H9 (cell line): ENCODE measurements around the gene KRT3. TPM values are rescaled to one million over a fixed set of nuclear protein-coding genes. Genes with fewer than 3 reads are reported as not detected.

Experiments
- DNase-seq: peaks from one replicate; pipeline ENCODE4 v3.0.0-alpha.2; 2017
- H2AFZ ChIP-seq: one replicate; pipeline ENCODE4 v1.6.1; 2013; ENCODE audit warnings: mild to moderate bottlenecking, low read length, control low read depth, moderate library complexity
- H2AK5ac ChIP-seq: 2 replicates; pipeline ENCODE4 v1.6.1; 2013; ENCODE audit warnings: low read length, control low read depth, mixed read lengths; ENCODE audit not compliant: insufficient read length
- H2BK120ac ChIP-seq: one replicate; pipeline ENCODE4 v1.6.1; 2013; ENCODE audit warnings: low read depth, mild to moderate bottlenecking, low read length, control low read depth, inconsistent platforms; ENCODE audit not compliant: poor library complexity, severe bottlenecking
- H2BK12ac ChIP-seq: 2 replicates; pipeline ENCODE4 v1.6.1; 2013; ENCODE audit warnings: low read length, control low read depth, mixed read lengths, low read depth; ENCODE audit not compliant: insufficient read length
- H2BK15ac ChIP-seq: 2 replicates; pipeline ENCODE4 v1.6.1; 2013; ENCODE audit warnings: low read depth, low read length, control low read depth
- H2BK20ac ChIP-seq: one replicate; pipeline ENCODE4 v1.6.1; 2013; ENCODE audit warnings: low read depth, mild to moderate bottlenecking, low read length, control low read depth, inconsistent platforms; ENCODE audit not compliant: poor library complexity, severe bottlenecking
- H2BK5ac ChIP-seq: 2 replicates; pipeline ENCODE4 v1.6.1; 2013; ENCODE audit warnings: low read length, control low read depth, mixed read lengths; ENCODE audit not compliant: insufficient read length
- H3K14ac ChIP-seq: 2 replicates; pipeline ENCODE4 v1.6.1; 2013; ENCODE audit warnings: low read length, control low read depth; ENCODE audit not compliant: insufficient read depth
- H3K18ac ChIP-seq: 2 replicates; pipeline ENCODE4 v1.6.1; 2013; ENCODE audit warnings: low read depth, mild to moderate bottlenecking, mixed read lengths, low read length, control low read depth; ENCODE audit not compliant: insufficient read length
- H3K23ac ChIP-seq: 2 replicates; pipeline ENCODE4 v1.6.1; 2013; ENCODE audit warnings: low read length, control low read depth, mixed read lengths, low read depth; ENCODE audit not compliant: insufficient read length
- H3K23me2 ChIP-seq: 2 replicates; pipeline ENCODE4 v1.6.1; 2013; ENCODE audit warnings: low read depth, mild to moderate bottlenecking, mixed read lengths, low read length, control low read depth; ENCODE audit not compliant: insufficient read length, poor library complexity, severe bottlenecking
- H3K27ac ChIP-seq: 2 replicates; pipeline ENCODE4 v1.5.1; 2013; ENCODE audit warnings: low read length, control low read depth, mixed read lengths, low read depth; ENCODE audit not compliant: insufficient read length
- H3K27me3 ChIP-seq: 2 replicates; pipeline ENCODE4 v1.6.1; 2013; ENCODE audit warnings: low read length, control low read depth, inconsistent platforms; ENCODE audit not compliant: insufficient read depth
- H3K4ac ChIP-seq: 2 replicates; pipeline ENCODE4 v1.6.1; 2013; ENCODE audit warnings: low read depth, mild to moderate bottlenecking, control low read depth, inconsistent platforms, low read length, moderate library complexity
- H3K4me1 ChIP-seq: 2 replicates; pipeline ENCODE4 v1.6.1; 2013; ENCODE audit warnings: low read length, control low read depth, inconsistent platforms; ENCODE audit not compliant: insufficient read depth
- H3K4me2 ChIP-seq: 2 replicates; pipeline ENCODE4 v1.6.1; 2013; ENCODE audit warnings: low read length, control low read depth, mixed read lengths; ENCODE audit not compliant: insufficient read length, insufficient read depth
- H3K56ac ChIP-seq: 2 replicates; pipeline ENCODE4 v1.6.1; 2013; ENCODE audit warnings: low read depth, mild to moderate bottlenecking, mixed read lengths, low read length, control low read depth; ENCODE audit not compliant: insufficient read length
- H3K79me1 ChIP-seq: 2 replicates; pipeline ENCODE4 v1.6.1; 2013; ENCODE audit warnings: low read depth, mild to moderate bottlenecking, moderate library complexity, low read length, control low read depth, inconsistent platforms; ENCODE audit not compliant: insufficient read depth, poor library complexity, severe bottlenecking
- H3K79me2 ChIP-seq: 2 replicates; pipeline ENCODE4 v1.6.1; 2013; ENCODE audit warnings: low read length, control low read depth, inconsistent platforms; ENCODE audit not compliant: insufficient read depth
- H3K9ac ChIP-seq: 2 replicates; pipeline ENCODE4 v1.6.1; 2013; ENCODE audit warnings: low read length, control low read depth, mixed read lengths; ENCODE audit not compliant: insufficient read length; ENCODE audit errors: extremely low read depth
- H3K9me3 ChIP-seq: one replicate; pipeline ENCODE4 v1.6.1; 2013; ENCODE audit warnings: low read depth, low read length, inconsistent platforms; ENCODE audit not compliant: control insufficient read depth
- H3T11ph ChIP-seq: one replicate; pipeline ENCODE4 v1.6.1; 2013; ENCODE audit warnings: mild to moderate bottlenecking, low read length, control low read depth, inconsistent platforms
- H4K20me1 ChIP-seq: one replicate; pipeline ENCODE4 v1.6.1; 2013; ENCODE audit not compliant: control insufficient read depth, insufficient read length, insufficient read depth
- H4K5ac ChIP-seq: 2 replicates; pipeline ENCODE4 v1.6.1; 2013; ENCODE audit warnings: low read depth, mild to moderate bottlenecking, mixed read lengths, low read length, control low read depth; ENCODE audit not compliant: insufficient read length
- H4K8ac ChIP-seq: replicated peaks from 2 replicates; pipeline ENCODE4 v1.6.1; 2013; ENCODE audit warnings: low read length, control low read depth, mixed read lengths, low read depth; ENCODE audit not compliant: insufficient read length
- H4K91ac ChIP-seq: 2 replicates; pipeline ENCODE4 v1.6.1; 2013; ENCODE audit warnings: low read depth, mild to moderate bottlenecking, moderate library complexity, mixed read lengths, low read length, control low read depth; ENCODE audit not compliant: insufficient read length
- H3K27ac Mint-ChIP-seq, 3 experiments: 2 replicates in 2 of 3; 3 replicates in 1 of 3; pipeline ENCODE4 v1.8.0; 2020 to 2021; ENCODE audit warnings: mixed read lengths in 3 of 3, mild to moderate bottlenecking in 1 of 3, moderate library complexity in 1 of 3
- H3K27me3 Mint-ChIP-seq: 2 replicates; pipeline ENCODE4 v1.8.0; 2021; ENCODE audit warnings: low read depth, mild to moderate bottlenecking, moderate library complexity, mixed read lengths
- H3K36me3 Mint-ChIP-seq, 3 experiments: 2 replicates in 2 of 3; 3 replicates in 1 of 3; pipeline ENCODE4 v1.8.0; 2020 to 2021; ENCODE audit warnings: low read depth in 3 of 3, mixed read lengths in 3 of 3; ENCODE audit not compliant: insufficient read depth in 1 of 3
- H3K4me1 Mint-ChIP-seq, 2 experiments: 2 replicates each; pipeline ENCODE4 v1.8.0; 2020; ENCODE audit warnings: mixed read lengths in 2 of 2
- H3K4me3 Mint-ChIP-seq, 2 experiments: 2 replicates in 1 of 2; 3 replicates in 1 of 2; pipeline ENCODE4 v1.8.0; 2020 to 2021; ENCODE audit warnings: mild to moderate bottlenecking in 2 of 2, mixed read lengths in 2 of 2, moderate library complexity in 1 of 2
- H3K9me3 Mint-ChIP-seq, 2 experiments: 2 replicates in 1 of 2; 3 replicates in 1 of 2; pipeline ENCODE4 v1.8.0; 2020; ENCODE audit warnings: mild to moderate bottlenecking in 2 of 2, mixed read lengths in 2 of 2, moderate library complexity in 1 of 2
- WGBS: extraction: QIAGEN DNeasy Blood & Tissue Kit; methylation state at CpG from one replicate; pipeline ENCODE4 v1.1.7; 2013; ENCODE audit warnings: missing lambda C conversion rate, low lambda C conversion rate, mixed read lengths; ENCODE audit not compliant: insufficient read length; ENCODE audit errors: extremely low coverage; 5-methylcytosine and 5-hydroxymethylcytosine counted together
- total RNA-seq: library from RNA; stranded (reverse); gene quantifications from 2 replicates; pipeline ENCODE4 v1.2.1, GENCODE V29; 2021
- TF ChIP-seq, protein P1 (sequence below): fragments of 200-600 bp; sonication (generic); conservative IDR thresholded peaks from 3 replicates; pipeline ENCODE4 v1.8.0; 2021; ENCODE audit warnings: antibody characterized with exemption, mild to moderate bottlenecking

KRT3 gene
- total RNA-seq, 1 experiment from 2014 or later: not detected

DNA sequence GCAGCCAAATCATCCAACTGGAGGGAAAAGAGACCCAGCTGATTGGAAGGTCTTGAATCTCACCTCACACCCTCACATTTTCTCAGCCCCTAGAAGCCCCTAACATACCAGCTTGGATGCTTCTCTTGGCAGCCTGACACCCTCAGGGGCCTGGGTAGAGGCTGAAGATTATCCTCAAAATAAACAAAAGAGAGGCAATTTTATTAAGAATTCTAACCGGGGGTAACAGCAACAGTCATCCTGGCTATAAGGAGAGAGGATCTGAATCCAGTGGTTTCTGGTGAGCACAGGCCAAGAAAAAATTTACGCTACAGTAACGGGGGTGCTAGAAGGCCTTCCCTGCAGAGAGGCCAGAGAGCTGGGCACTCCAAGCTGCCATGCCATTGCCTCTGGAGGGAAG is 40.4 kb downstream of the KRT3 start:
- Histone ChIP-seq H3K79me2 (no peaks in the 10 kb centered on the region), H2BK120ac (no peak overlapping the region)

More for the DNA sequence above, 40.4 kb downstream of the KRT3 start:
- Histone ChIP-seq H2BK20ac (no peak overlapping the region), H4K91ac (no peak overlapping the region), H3K79me1 (no peaks in the 10 kb centered on the region), H2BK15ac (no peak overlapping the region), H3K27ac (no peak overlapping the region), H3K27me3 (no peaks in the 10 kb centered on the region), H4K8ac (no peak overlapping the region), H3K9ac (no peak overlapping the region), H3K4me2 (no peak overlapping the region), H4K5ac (no peak overlapping the region), H3K18ac (no peak overlapping the region), H3K14ac (no peak overlapping the region), H2AFZ (no peak overlapping the region), H2AK5ac (no peak overlapping the region), H3T11ph (no peak overlapping the region), H3K23me2 (no peaks in the 10 kb centered on the region), H3K9me3 (no peaks in the 10 kb centered on the region), H3K4me1 (no peaks in the 10 kb centered on the region), H3K4ac (no peak overlapping the region), H3K56ac (no peak overlapping the region), H2BK12ac (no peak overlapping the region), H4K20me1 (no peaks in the 10 kb centered on the region), H3K23ac (no peak overlapping the region), H2BK5ac (no peak overlapping the region)
- H3K27ac Mint-ChIP-seq: no peak overlapping the region
- TF ChIP-seq, protein P1, sequence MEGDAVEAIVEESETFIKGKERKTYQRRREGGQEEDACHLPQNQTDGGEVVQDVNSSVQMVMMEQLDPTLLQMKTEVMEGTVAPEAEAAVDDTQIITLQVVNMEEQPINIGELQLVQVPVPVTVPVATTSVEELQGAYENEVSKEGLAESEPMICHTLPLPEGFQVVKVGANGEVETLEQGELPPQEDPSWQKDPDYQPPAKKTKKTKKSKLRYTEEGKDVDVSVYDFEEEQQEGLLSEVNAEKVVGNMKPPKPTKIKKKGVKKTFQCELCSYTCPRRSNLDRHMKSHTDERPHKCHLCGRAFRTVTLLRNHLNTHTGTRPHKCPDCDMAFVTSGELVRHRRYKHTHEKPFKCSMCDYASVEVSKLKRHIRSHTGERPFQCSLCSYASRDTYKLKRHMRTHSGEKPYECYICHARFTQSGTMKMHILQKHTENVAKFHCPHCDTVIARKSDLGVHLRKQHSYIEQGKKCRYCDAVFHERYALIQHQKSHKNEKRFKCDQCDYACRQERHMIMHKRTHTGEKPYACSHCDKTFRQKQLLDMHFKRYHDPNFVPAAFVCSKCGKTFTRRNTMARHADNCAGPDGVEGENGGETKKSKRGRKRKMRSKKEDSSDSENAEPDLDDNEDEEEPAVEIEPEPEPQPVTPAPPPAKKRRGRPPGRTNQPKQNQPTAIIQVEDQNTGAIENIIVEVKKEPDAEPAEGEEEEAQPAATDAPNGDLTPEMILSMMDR: no peak
- H3K27me3 Mint-ChIP-seq: peaks cover 30% of the 10 kb centered on the region
- H3K9me3 Mint-ChIP-seq: peaks cover 5 to 9% of the 10 kb centered on the region in 2 experiments; a peak in 4 of 5 replicates
- no peak overlapping the region for H3K4me3 Mint-ChIP-seq
- no CpG with 5 or more reads among the region's 3 CpGs for WGBS
- H3K4me1 Mint-ChIP-seq: no peaks in the 10 kb centered on the region
- no peaks in the 10 kb centered on the region for H3K36me3 Mint-ChIP-seq
- no peak for DNase-seq
